CD14-positive monocyte (primary cell): ENCODE measurements around the gene CEP170B. TPM values are rescaled to one million over a fixed set of nuclear protein-coding genes. Genes with fewer than 3 reads are reported as not detected.

Experiments
- DNase-seq, 3 donors: peaks; one replicate each; pipeline ENCODE4 v3.0.0-alpha.2; 2011 to 2022
- H2AFZ ChIP-seq: 2 replicates; pipeline ENCODE4 v1.6.0; 2012; ENCODE audit warnings: mild to moderate bottlenecking, low read depth, low read length, inconsistent platforms; ENCODE audit not compliant: insufficient read depth, poor library complexity, severe bottlenecking
- H3K27ac ChIP-seq, 2 donors: 1 replicate in 1 of 2; 2 replicates in 1 of 2; pipeline ENCODE4 v1.5.1; 2012 to 2013; ENCODE audit warnings: low read length in 2 of 2, control low read depth in 1 of 2, inconsistent platforms in 1 of 2, low read depth in 1 of 2, mild to moderate bottlenecking in 1 of 2
- H3K27me3 ChIP-seq, 2 donors: one replicate each; pipeline versions ENCODE4 v1.6.0 to v1.6.1; 2011 to 2013; ENCODE audit warnings: low read length in 2 of 2; ENCODE audit not compliant: control insufficient read depth in 2 of 2, insufficient read depth in 2 of 2
- H3K36me3 ChIP-seq, 2 donors: replicated peaks in 1 of 2; 1 replicate in 1 of 2; 2 replicates in 1 of 2; pipeline versions ENCODE4 v1.5.1 to v1.6.1; 2012 to 2013; ENCODE audit warnings: low read length in 2 of 2, control low read depth in 1 of 2, inconsistent platforms in 1 of 2, mild to moderate bottlenecking in 1 of 2; ENCODE audit not compliant: insufficient read depth in 2 of 2, control insufficient read depth in 1 of 2
- H3K4me1 ChIP-seq, 2 donors: 1 replicate in 1 of 2; 2 replicates in 1 of 2; pipeline versions ENCODE4 v1.5.1 to v1.6.1; 2012 to 2013; ENCODE audit warnings: low read length in 2 of 2, control low read depth in 1 of 2, inconsistent platforms in 1 of 2, mild to moderate bottlenecking in 1 of 2, moderate library complexity in 1 of 2; ENCODE audit not compliant: insufficient read depth in 2 of 2, control insufficient read depth in 1 of 2
- H3K4me2 ChIP-seq: replicated peaks from 2 replicates; pipeline ENCODE3; 2012; ENCODE audit warnings: low read length, moderate library complexity, mild to moderate bottlenecking; ENCODE audit not compliant: poor library complexity, severe bottlenecking; ENCODE audit errors: extremely low read depth
- H3K4me3 ChIP-seq, 3 experiments: fragments of 200-600 bp in 1 of 3; sonication (generic) in 1 of 3; replicated peaks in 1 of 3; 1 replicate in 2 of 3; 2 replicates in 1 of 3; pipeline ENCODE4 v1.5.1; 2011 to 2013; ENCODE audit warnings: low read length in 3 of 3, mild to moderate bottlenecking in 3 of 3, control low read depth in 2 of 3, low read depth in 2 of 3, inconsistent platforms in 1 of 3, moderate library complexity in 1 of 3
- H3K79me2 ChIP-seq: 2 replicates; pipeline ENCODE4 v1.6.0; 2012; ENCODE audit warnings: mild to moderate bottlenecking, control low read depth, inconsistent platforms, low read length, moderate library complexity; ENCODE audit not compliant: insufficient read depth
- H3K9ac ChIP-seq: 2 replicates; pipeline ENCODE4 v1.6.0; 2017; ENCODE audit warnings: low read length, mild to moderate bottlenecking; ENCODE audit not compliant: insufficient read depth, poor library complexity, severe bottlenecking
- H3K9me3 ChIP-seq, 2 donors: replicated peaks in 1 of 2; 1 replicate in 1 of 2; 2 replicates in 1 of 2; pipeline versions ENCODE4 v1.5.1 to v1.6.1; 2012 to 2013; ENCODE audit warnings: low read length in 2 of 2, control low read depth in 1 of 2; ENCODE audit not compliant: control insufficient read depth in 1 of 2, insufficient read depth in 1 of 2
- H4K20me1 ChIP-seq: 2 replicates; pipeline ENCODE4 v1.6.0; 2012; ENCODE audit warnings: mild to moderate bottlenecking, low read length, control low read depth, moderate library complexity; ENCODE audit not compliant: insufficient read depth
- H3K27ac Mint-ChIP-seq, 7 donors: one replicate each; pipeline ENCODE4 v1.8.0; 2020; ENCODE audit warnings: mild to moderate bottlenecking in 7 of 7, mixed read lengths in 7 of 7, moderate library complexity in 6 of 7, inconsistent platforms in 2 of 7
- H3K27me3 Mint-ChIP-seq, 3 donors: one replicate each; pipeline ENCODE4 v1.8.0; 2021 to 2022; ENCODE audit warnings: low read depth in 3 of 3, mild to moderate bottlenecking in 3 of 3, mixed read lengths in 3 of 3, moderate library complexity in 3 of 3, inconsistent platforms in 1 of 3
- H3K36me3 Mint-ChIP-seq, 2 donors: one replicate each; pipeline ENCODE4 v1.8.0; 2020; ENCODE audit warnings: mixed read lengths in 2 of 2, inconsistent platforms in 1 of 2, mild to moderate bottlenecking in 1 of 2
- H3K4me1 Mint-ChIP-seq: one replicate; pipeline ENCODE4 v1.8.0; 2020; ENCODE audit warnings: mild to moderate bottlenecking, mixed read lengths
- H3K4me3 Mint-ChIP-seq, 2 donors: one replicate each; pipeline ENCODE4 v1.8.0; 2020; ENCODE audit warnings: mild to moderate bottlenecking in 2 of 2, mixed read lengths in 2 of 2, moderate library complexity in 1 of 2
- H3K9me3 Mint-ChIP-seq, 7 donors: one replicate each; pipeline ENCODE4 v1.8.0; 2020 to 2022; ENCODE audit warnings: mixed read lengths in 7 of 7, mild to moderate bottlenecking in 6 of 7, moderate library complexity in 6 of 7, inconsistent platforms in 2 of 7
- CTCF ChIP-seq: fragments of 200-600 bp; IDR thresholded peaks from one replicate; pipeline ENCODE4 v1.8.0; 2022; ENCODE audit warnings: antibody characterized with exemption, mild to moderate bottlenecking
- WGBS: methylation state at CpG from one replicate; pipeline ENCODE4 v1.1.5; 2013; ENCODE audit warnings: missing lambda C conversion rate; ENCODE audit not compliant: insufficient coverage; 5-methylcytosine and 5-hydroxymethylcytosine counted together
- intact Hi-C, 2 donors: fragments of 100-400 bp; cut with micrococcal nuclease; formaldehyde crosslinking; loops; one replicate each; pipeline versions ENCODE4 v1.15.0 to v1.15.1; 2023
- polyA plus RNA-seq, 3 donors: library from polyadenylated mRNA; depleted of rRNA in 1 of 3; unstranded in 2 of 3; stranded (reverse) in 1 of 3; fragments of 300-500 nt in 2 of 3; fragments of >200 nt in 1 of 3; fragmentation: Illumina TruSeq in 2 of 3; gene quantifications; 1 replicate in 2 of 3; 2 replicates in 1 of 3; pipeline ENCODE4 v1.2.3, GENCODE V29; 2012 to 2021

The CEP170B gene
- polyA plus RNA-seq, 3 donors = 0.09 TPM; not detected in 2

DNA sequence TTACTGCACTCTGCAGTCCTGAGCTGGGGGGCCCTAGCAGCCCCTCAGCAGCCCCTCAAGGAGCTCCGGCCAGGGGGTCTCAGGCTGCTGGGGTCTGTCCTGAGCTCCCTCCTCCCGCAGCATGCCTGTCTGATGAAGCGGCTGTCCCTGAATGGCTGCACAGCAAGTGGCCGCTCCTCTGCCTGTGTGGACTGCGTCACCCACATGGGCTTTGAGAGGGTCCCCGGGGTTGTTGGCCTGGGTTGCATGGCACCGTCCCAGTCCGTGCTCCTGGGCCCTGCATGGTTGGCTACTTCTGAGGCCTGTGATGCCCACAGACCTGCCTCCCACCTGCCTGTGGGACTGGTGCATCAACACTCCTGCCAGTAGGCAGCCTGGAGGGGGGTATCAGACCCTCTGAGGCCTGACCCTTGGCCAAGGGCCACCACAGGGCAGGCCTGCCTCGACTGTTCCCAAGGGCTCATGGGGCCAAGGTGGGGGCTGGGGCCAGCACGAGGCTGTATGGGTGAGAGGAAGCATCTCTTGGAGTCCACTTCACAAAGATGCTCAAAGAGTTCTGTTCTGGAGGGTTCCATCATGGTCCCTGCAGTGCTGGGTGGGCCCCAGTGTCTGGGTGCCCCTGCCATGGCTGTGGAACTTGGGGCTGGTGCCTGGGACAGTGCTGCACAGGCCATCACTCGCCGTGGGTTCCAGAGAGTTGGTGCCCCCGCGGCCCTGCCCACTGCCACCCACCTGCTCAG is 12.2 kb downstream of the CEP170B start:
- Histone ChIP-seq H3K9ac (no peak overlapping the region), H2AFZ (no peak overlapping the region), H3K9me3 (peaks cover 0 to 2% of the 10 kb centered on the region in 2 donors), H3K79me2 (no peaks in the 10 kb centered on the region), H3K4me2 (no peak overlapping the region), H4K20me1 (no peaks in the 10 kb centered on the region), H3K36me3 (no peaks in the 10 kb centered on the region), H3K4me3 (no peak overlapping the region), H3K4me1 (peaks cover 0 to 5% of the 10 kb centered on the region in 2 donors), H3K27ac (no peak overlapping the region), H3K27me3 (no peaks in the 10 kb centered on the region)
- intact Hi-C loops = no loop called here
- WGBS = 83% methylated on average over 9 of the region's 14 CpGs
- no peak for DNase-seq
- Mint-ChIP-seq H3K9me3 (peaks cover 0 to 5% (median 0%) of the 10 kb centered on the region in 7 donors), H3K36me3 (no peaks in the 10 kb centered on the region), H3K4me3 (no peak overlapping the region), H3K27ac (no peak overlapping the region), H3K27me3 (peaks cover 9 to 10% (median 10%) of the 10 kb centered on the region in 3 donors), H3K4me1 (peaks cover 7% of the 10 kb centered on the region)
- TF ChIP-seq CTCF = no peak

DNA sequence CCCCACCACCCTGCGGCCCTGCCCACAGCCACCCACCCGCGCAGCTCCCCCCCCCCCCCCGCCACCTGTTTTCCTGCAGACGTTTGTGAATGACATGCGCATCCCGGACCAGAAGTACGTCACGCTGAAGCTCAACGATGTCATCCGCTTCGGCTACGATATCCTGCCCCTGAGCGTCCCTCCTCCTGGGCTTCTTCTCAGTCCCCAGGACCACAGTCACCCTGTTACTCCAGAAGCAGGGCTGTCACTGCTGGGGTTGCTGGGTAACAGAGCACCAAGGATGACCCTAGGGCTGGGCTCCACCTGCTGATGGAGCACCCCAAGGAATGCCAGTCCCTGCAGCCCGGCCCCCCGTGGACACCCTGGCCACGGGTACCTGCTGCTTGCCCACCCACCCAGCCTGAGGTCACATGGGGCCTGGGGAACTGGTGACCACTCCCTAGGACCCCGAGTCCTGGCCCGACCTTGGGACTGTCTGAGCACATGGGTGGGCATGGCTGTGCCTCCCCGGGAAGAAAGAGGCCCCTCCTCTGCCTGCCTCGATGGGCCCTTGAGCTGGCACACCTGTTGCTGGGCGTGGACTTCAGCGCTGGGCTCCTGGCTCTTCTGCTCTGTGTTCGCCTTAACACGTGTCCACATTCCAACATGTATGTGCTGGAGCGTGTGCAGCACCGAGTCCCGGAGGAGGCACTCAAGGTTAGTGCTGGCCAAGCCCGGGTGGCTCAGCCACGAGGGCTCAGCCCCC is 12.9 kb downstream of the CEP170B start:
- DNase-seq = no peak
- Mint-ChIP-seq H3K9me3 (peaks cover 0 to 5% (median 0%) of the 10 kb centered on the region in 7 donors), H3K4me1 (peaks cover under 1% of the 10 kb centered on the region), H3K27ac (no peak overlapping the region), H3K27me3 (peaks cover 6 to 10% (median 7%) of the 10 kb centered on the region in 3 donors), H3K4me3 (no peak overlapping the region), H3K36me3 (no peaks in the 10 kb centered on the region)
- Histone ChIP-seq H3K27ac (no peak overlapping the region), H3K27me3 (no peaks in the 10 kb centered on the region), H3K9me3 (peaks cover 0 to 2% of the 10 kb centered on the region in 2 donors), H3K4me3 (no peak overlapping the region), H3K36me3 (no peaks in the 10 kb centered on the region), H4K20me1 (no peaks in the 10 kb centered on the region), H3K4me2 (no peak overlapping the region), H2AFZ (no peak overlapping the region), H3K79me2 (no peaks in the 10 kb centered on the region), H3K4me1 (peaks cover 0 to under 1% of the 10 kb centered on the region in 2 donors), H3K9ac (no peak overlapping the region)
- no peak for TF ChIP-seq CTCF
- intact Hi-C loops = no loop called here
- 86% methylated on average over 18 of the region's 30 CpGs for WGBS
